ENCODE measurements around the gene MAST3.

The MAST3 gene

DNA sequence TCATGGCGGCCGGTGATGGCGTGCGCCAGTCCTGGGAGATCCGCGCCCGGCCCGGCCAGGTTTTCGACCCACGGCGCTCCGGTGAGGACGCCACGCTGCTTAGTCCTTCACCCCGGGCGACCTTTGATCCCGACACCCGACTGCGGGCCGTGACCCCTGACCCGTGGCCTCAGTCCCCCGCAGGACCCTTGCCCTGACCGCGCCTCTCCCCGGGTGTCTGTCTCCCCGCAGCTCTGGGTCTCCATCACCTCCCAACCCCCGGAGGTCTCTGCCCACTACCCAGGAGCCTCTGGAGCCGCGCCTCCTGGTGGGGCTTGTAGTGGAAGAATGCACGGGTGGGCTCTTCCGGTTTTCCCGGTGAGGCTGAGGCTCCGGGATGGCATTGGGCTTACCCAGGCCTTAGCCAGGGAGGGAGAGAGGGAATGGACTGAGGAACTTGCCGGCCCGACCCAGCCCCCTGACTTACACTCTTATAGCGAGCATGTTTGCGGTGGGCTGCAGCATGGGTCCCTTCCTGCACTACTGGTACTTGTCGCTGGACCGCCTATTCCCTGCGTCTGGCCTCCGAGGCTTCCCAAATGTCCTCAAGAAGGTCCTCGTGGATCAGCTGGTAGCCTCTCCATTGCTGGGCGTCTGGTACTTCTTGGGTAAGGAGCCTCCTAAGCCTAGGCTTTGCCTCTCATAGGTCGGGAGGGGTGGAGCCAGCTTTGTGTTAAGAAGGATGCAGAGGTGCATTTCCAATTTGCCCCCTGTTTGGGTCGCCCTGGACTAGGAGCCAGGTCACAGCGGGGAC is 96.0 kb downstream of the MAST3 start:
- DNase-seq: no peak

DNA sequence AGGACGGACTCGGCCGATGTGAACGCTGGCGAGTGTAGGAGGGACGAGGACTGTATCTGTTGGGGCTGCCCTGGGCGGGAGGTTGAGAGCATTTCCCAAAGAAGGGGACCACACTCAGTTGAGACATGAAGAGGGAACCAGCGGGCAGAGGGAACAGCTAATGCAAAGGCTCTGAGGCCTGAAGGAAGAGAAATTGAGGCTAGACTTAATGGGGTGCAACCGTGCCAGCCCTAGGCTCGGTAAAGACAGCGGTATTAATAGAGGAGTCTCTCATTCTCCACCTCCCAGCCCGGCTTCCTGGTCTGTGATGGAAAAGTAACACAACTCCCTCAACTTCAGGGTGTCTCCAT is 96.6 kb downstream of the MAST3 start:
- no peak for DNase-seq

DNA sequence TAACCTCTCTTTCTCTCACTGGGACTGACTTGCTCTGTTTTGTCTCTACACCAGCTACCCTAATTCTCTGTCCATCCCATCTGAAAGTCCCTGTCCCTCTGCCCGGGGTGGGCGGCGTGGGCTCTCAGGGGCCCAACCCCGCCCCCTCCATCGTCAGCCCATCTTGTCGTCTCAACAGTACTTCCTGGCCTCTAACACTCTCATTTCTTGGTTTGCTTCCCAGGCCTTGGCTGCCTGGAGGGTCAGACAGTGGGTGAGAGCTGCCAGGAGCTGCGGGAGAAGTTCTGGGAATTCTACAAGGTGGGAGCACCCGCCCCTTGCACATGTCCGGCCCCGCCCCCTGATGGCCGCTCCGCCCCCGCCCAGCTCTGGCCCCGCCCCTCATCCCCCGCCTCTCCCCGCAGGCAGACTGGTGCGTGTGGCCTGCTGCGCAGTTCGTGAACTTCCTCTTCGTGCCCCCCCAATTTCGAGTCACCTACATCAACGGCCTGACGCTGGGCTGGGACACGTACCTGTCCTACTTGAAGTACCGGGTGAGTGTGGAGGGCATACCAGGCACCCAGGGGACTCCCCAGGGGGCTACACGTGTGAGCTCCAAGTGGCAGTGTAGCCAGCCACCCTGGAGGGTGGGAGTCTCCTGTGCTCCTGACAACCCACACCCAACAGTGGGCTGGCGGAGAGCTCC is 97.1 kb downstream of the MAST3 start:
- no peak for DNase-seq

DNA sequence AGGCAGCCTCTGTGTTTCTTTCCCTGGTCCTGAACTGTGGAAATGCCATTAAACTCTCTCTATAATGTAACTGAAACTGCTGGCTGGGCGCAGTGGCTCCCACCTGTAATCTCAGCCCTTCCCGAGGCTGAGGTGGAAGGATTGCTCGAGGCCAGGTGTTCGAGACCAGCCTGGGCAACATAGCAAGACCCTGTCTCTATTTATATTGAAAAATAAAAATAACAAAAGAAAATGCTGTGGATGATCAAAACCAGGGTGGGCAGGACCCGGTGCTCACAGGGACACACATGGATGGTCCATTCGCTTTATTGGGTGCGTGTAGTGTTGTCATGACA is 98.9 kb downstream of the MAST3 start:
- DNase-seq: no peak

DNA sequence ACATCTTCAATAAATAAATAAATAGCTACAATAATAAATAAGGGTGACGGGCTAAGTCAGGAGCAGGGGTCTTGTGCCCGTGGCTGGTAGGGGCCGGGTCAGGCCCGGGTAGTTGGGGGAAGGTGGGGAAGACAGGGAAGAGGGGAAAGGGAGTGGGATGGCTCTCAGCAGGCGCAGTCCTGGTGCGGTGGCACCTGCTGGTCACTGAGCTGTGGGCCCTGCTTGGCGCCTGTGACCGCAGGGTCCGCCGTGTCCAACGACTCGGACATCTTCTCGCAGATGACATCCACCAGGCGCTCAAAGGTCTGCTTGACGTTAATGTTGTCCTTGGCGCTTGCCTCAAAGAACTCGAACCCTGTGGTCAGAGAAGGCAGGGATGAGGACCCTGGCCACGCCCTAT is 99.7 kb downstream of the MAST3 start:
- no peak for DNase-seq

DNA sequence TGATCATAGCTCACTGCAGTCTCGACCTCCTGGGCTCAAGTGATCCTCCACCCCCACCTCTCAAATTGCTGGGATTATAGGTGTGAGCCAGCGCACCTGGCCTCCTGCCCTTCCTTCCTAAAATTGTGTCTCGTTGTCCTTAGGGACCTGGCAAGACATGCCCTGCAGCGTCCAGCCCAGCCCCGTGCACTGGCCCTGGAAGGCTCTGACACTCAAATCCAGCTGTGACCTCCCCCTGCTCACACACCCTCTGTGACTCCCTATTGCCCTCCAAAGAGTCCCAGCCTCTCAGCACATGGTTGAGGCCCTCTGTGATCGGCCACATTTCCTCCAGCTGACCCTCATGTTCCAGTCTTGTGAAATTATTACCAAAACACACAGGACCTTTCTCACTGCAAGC is 100.4 kb downstream of the MAST3 start:
- DNase-seq: no peak

DNA sequence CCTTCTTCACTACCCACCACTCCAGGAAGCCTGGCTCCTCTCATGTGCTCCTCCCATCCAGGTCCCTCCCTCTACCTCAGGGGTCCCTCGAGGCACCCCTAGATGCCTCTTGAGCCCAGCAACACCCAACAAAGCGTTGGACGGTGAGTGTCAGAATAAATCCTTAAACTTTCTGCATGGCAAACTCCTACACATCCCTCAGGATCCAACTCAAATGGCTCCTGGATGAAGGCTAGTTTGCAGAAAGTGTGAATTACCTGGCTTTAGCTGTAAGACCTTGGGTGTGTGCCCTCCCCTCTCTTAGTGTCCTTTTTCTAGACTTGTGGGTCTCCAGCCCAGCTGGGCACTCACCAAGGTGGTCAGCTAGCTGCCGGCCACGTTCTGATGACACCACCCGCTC is 100.8 kb downstream of the MAST3 start:
- no peak for DNase-seq

All from retina (tissue), 1 donor.